GM12878 (cell line): Measurements from ENCODE around the gene ASTL. TPM values are rescaled to one million over a fixed set of nuclear protein-coding genes. Genes with fewer than 3 reads are reported as not detected.

Experiments used
- ATAC-seq: fragments of 200-7000 bp; cut with Tn5 transposase; 3 replicates; pipeline ENCODE4 v1.9.1; 2020; ENCODE audit warnings: mild to moderate bottlenecking, moderate library complexity
- BruUV-seq: library from RNA; stranded (reverse); fragments of 400-500 nt; replicated peaks from 2 replicates; lab custom pipeline; 2021; lab: Mats Ljungman, UMichigan
- CTCF ChIA-PET: fragments of 300-600 bp; sonication (Branson Sonifier 250); formaldehyde crosslinking; extraction: SDS; loops from one replicate; lab custom pipeline; 2021; ENCODE audit warnings: inconsistent platforms; lab: Yijun Ruan, JAX
- POLR2A ChIA-PET: fragments of 350-600 bp; formaldehyde crosslinking; extraction: SDS; loops from one replicate; lab custom pipeline; 2021; ENCODE audit warnings: inconsistent platforms; lab: Charles Lee
- RAD21 ChIA-PET: fragments of 300-600 bp; sonication (Branson Sonifier 250); formaldehyde crosslinking; loops from one replicate; lab custom pipeline; 2023; ENCODE audit warnings: antibody characterized with exemption; ENCODE audit not compliant: unreplicated experiment; lab: Charles Lee
- SMC1A ChIA-PET: fragments of 300-600 bp; sonication (Branson Sonifier 250); formaldehyde crosslinking; loops from one replicate; lab custom pipeline; 2023; ENCODE audit not compliant: unreplicated experiment, uncharacterized antibody; lab: Charles Lee
- DNase-seq: peaks from one replicate; pipeline ENCODE4 v3.0.0-alpha.2; 2011; ENCODE audit warnings: low read depth, low spot score
- FAIRE-seq: peaks from 3 replicates; lab custom pipeline; 2011; peaks lifted over from hg19 to GRCh38; lab: Jason Lieb, UNC
- H2AFZ ChIP-seq: 2 replicates; pipeline ENCODE4 v1.6.0; 2011; ENCODE audit warnings: low read depth, low read length, control low read depth; ENCODE audit not compliant: control insufficient read depth
- H3K27ac ChIP-seq: 2 replicates; pipeline ENCODE4 v1.5.1; 2011; ENCODE audit warnings: control low read depth; ENCODE audit not compliant: control insufficient read depth, insufficient read depth
- H3K27me3 ChIP-seq, 2 experiments: replicated peaks in 1 of 2; 2 replicates each; pipeline versions ENCODE4 v1.6.0 to v1.6.1; 2011; ENCODE audit warnings: low read length in 1 of 2; ENCODE audit not compliant: control insufficient read depth in 2 of 2, insufficient read depth in 2 of 2
- H3K36me3 ChIP-seq, 2 experiments: 2 replicates each; pipeline ENCODE4 v1.5.1; 2011; ENCODE audit warnings: low read length in 1 of 2; ENCODE audit not compliant: control insufficient read depth in 2 of 2, insufficient read depth in 2 of 2
- H3K4me1 ChIP-seq: 2 replicates; pipeline ENCODE4 v1.6.1; 2011; ENCODE audit warnings: mild to moderate bottlenecking, low read length, moderate library complexity, mixed read lengths; ENCODE audit not compliant: control insufficient read depth, insufficient read depth
- H3K4me2 ChIP-seq: 2 replicates; pipeline ENCODE4 v1.6.0; 2011; ENCODE audit warnings: control low read depth; ENCODE audit not compliant: control insufficient read depth, insufficient read depth
- H3K4me3 ChIP-seq: fragments of 200-600 bp; sonication (generic); 2 replicates; pipeline ENCODE4 v1.5.1; 2016
- H3K79me2 ChIP-seq: 2 replicates; pipeline ENCODE4 v1.6.0; 2011; ENCODE audit warnings: low read length; ENCODE audit not compliant: control insufficient read depth, insufficient read depth
- H3K9ac ChIP-seq: 2 replicates; pipeline ENCODE4 v1.8.0; 2011; ENCODE audit warnings: low read length, control low read depth, mixed read lengths; ENCODE audit not compliant: control insufficient read depth, insufficient read depth
- H3K9me3 ChIP-seq: replicated peaks from 3 replicates; pipeline ENCODE4 v1.5.1; 2011; ENCODE audit warnings: mild to moderate bottlenecking, low read length; ENCODE audit not compliant: control insufficient read depth, insufficient read depth
- H4K20me1 ChIP-seq: 2 replicates; pipeline ENCODE4 v1.6.0; 2011; ENCODE audit not compliant: control insufficient read depth, insufficient read depth
- BRCA1 ChIP-seq: IDR thresholded peaks from 2 replicates; pipeline ENCODE4 v1.6.1; 2011; ENCODE audit warnings: low read depth, low read length, improper control_type of control experiment
- SMAD1 ChIP-seq: fragments of 450-650 bp; IDR thresholded peaks from 2 replicates; pipeline ENCODE4 v1.6.1; 2018; ENCODE audit warnings: mild to moderate bottlenecking, low read depth; ENCODE audit not compliant: partially characterized antibody
- SRF ChIP-seq, 2 experiments: IDR thresholded peaks; 2 replicates each; pipeline ENCODE4 v1.6.1; 2011; ENCODE audit warnings: low read depth in 2 of 2, low read length in 2 of 2, mild to moderate bottlenecking in 1 of 2, moderate library complexity in 1 of 2
- TARDBP ChIP-seq: IDR thresholded peaks from 2 replicates; pipeline ENCODE4 v1.6.1; 2016; ENCODE audit warnings: borderline replicate concordance
- ZZZ3 ChIP-seq: IDR thresholded peaks from 2 replicates; pipeline ENCODE4 v1.6.1; 2011; ENCODE audit warnings: low read depth; ENCODE audit not compliant: control insufficient read depth, insufficient read length
- WGBS: methylation state at CpG from one replicate; pipeline ENCODE4 v1.1.6; 2016; ENCODE audit warnings: low lambda C conversion rate; ENCODE audit not compliant: insufficient replicate concordance, insufficient coverage; ENCODE audit errors: missing lambda C conversion rate; 5-methylcytosine and 5-hydroxymethylcytosine counted together
- in situ Hi-C: fragments of 300-500 bp; cut with MboI; formaldehyde crosslinking; loops from 9 replicates; pipeline ENCODE4 v1.14.3; 2018; ENCODE audit warnings: mixed read lengths
- intact Hi-C: fragments of 100-400 bp; cut with micrococcal nuclease; formaldehyde crosslinking; loops from one replicate; pipeline ENCODE4 v1.14.2; 2022; ENCODE audit not compliant: unreplicated experiment
- polyA plus RNA-seq, 11 experiments: library from polyadenylated mRNA; depleted of rRNA in 4 of 11; unstranded in 6 of 11; stranded (reverse) in 5 of 11; fragments of >200 nt; fragmentation: Nextera tagmentation in 4 of 11; fragmentation: Illumina TruSeq in 1 of 11; extraction: Ambion mirVana in 4 of 11; extraction: Trizol in 1 of 11; gene quantifications; 1 replicate in 1 of 11; 2 replicates in 10 of 11; pipeline versions ENCODE4 v1.2.1 to v1.2.3, GENCODE V29; 2011 to 2016; ENCODE audit warnings: inconsistent platforms in 2 of 11, missing spikeins in 2 of 11, low read depth in 1 of 11
- total RNA-seq, 4 experiments: library from RNA; depleted of rRNA in 3 of 4; stranded (reverse); fragments of >200 nt in 3 of 4; fragmentation: Illumina TruSeq in 1 of 4; extraction: Trizol in 1 of 4; gene quantifications; 2 replicates each; pipeline versions ENCODE4 v1.2.1 to v1.2.3, GENCODE V29; 2013 to 2021
- TF ChIP-seq, protein P1 (sequence below): IDR thresholded peaks from 2 replicates; pipeline ENCODE4 v1.6.1; 2011; ENCODE audit warnings: low read depth, low read length, improper control_type of control experiment, borderline replicate concordance
- TF ChIP-seq, protein P2 (sequence below): fragments of 150-350 bp; IDR thresholded peaks from 2 replicates; pipeline ENCODE4 v1.6.1; 2016; ENCODE audit warnings: low read depth, low read length

The ASTL gene
- total and polyA plus RNA-seq, 10 of the 15 experiments (the other 5 are each of a cell fraction or from before 2014, with no cell fraction given), result 0.18 to 1.0 (median 0.38) TPM; not detected in 4

DNA sequence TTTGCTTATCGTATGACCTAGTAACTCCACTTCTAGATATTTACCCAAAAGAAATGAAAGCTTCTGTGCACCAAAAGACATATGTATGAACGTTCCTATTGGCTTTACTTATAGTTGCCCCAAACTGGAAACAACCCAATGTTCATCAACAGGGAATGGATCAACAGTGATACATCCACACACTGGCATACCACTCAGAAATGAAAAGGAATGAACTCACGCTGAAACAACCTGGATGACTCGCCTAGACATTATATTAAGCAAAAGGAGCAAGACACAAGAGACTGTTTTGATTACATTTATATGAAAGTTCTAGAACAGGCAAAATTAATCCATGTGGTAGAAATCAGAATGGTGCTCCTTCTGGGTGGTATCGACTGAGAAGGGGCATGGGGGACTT is 40.9 kb downstream of the ASTL start:
- Histone ChIP-seq H3K79me2 (no peaks in the 10 kb centered on the region), H4K20me1 (no peaks in the 10 kb centered on the region), H3K4me2 (no peak overlapping the region), H3K9ac (no peak overlapping the region), H3K27ac (no peak overlapping the region), H2AFZ (no peak overlapping the region), H3K4me1 (no peaks in the 10 kb centered on the region), H3K27me3 (no peaks in the 10 kb centered on the region), H3K9me3 (no peaks in the 10 kb centered on the region), H3K4me3 (no peak overlapping the region), H3K36me3 (no peaks in the 10 kb centered on the region)
- in situ Hi-C loops (no loop called here), intact Hi-C loops (no loop called here)
- ChIA-PET CTCF (interaction anchor here (1.8 kb wide), 1 partner anchor 78 kb away, joined by 5 read pairs; no protein-coding TSS in a partner anchor), SMC1A (no interaction called here), POLR2A (no interaction called here), RAD21 (no interaction called here)
- no TSS peak for BruUV-seq
- DNase-seq (no peak), ATAC-seq (no peak), FAIRE-seq (no peak)
- WGBS, result 17% methylated on average over 5 of the region's 5 CpGs
- TF ChIP-seq SRF (IDR thresholded peaks at IDR 0.05; ENCODE audit: low read depth in 2 of 2, low read length in 2 of 2), result no peak
- TF ChIP-seq, protein P1, sequence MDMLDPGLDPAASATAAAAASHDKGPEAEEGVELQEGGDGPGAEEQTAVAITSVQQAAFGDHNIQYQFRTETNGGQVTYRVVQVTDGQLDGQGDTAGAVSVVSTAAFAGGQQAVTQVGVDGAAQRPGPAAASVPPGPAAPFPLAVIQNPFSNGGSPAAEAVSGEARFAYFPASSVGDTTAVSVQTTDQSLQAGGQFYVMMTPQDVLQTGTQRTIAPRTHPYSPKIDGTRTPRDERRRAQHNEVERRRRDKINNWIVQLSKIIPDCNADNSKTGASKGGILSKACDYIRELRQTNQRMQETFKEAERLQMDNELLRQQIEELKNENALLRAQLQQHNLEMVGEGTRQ, result no peak
- TF ChIP-seq SMAD1, result no peak
- no peak for TF ChIP-seq ZZZ3
- TF ChIP-seq BRCA1, result no peak
- no peak for TF ChIP-seq TARDBP
- TF ChIP-seq, protein P2, sequence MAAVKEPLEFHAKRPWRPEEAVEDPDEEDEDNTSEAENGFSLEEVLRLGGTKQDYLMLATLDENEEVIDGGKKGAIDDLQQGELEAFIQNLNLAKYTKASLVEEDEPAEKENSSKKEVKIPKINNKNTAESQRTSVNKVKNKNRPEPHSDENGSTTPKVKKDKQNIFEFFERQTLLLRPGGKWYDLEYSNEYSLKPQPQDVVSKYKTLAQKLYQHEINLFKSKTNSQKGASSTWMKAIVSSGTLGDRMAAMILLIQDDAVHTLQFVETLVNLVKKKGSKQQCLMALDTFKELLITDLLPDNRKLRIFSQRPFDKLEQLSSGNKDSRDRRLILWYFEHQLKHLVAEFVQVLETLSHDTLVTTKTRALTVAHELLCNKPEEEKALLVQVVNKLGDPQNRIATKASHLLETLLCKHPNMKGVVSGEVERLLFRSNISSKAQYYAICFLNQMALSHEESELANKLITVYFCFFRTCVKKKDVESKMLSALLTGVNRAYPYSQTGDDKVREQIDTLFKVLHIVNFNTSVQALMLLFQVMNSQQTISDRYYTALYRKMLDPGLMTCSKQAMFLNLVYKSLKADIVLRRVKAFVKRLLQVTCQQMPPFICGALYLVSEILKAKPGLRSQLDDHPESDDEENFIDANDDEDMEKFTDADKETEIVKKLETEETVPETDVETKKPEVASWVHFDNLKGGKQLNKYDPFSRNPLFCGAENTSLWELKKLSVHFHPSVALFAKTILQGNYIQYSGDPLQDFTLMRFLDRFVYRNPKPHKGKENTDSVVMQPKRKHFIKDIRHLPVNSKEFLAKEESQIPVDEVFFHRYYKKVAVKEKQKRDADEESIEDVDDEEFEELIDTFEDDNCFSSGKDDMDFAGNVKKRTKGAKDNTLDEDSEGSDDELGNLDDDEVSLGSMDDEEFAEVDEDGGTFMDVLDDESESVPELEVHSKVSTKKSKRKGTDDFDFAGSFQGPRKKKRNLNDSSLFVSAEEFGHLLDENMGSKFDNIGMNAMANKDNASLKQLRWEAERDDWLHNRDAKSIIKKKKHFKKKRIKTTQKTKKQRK, result no peak
